Endothelial cell of umbilical vein (primary cell): Measurements from ENCODE around the gene BCCIP. TPM values are rescaled to one million over a fixed set of nuclear protein-coding genes. Genes with fewer than 3 reads are reported as not detected.

ENCODE experiments used
- BruUV-seq: library from RNA; stranded (reverse); fragments of 400-500 nt; replicated peaks from 2 replicates; lab custom pipeline; 2021; lab: Mats Ljungman, UMichigan
- CTCF ChIA-PET: fragments of 300-600, 350-600 bp; sonication (Branson Sonifier 250); formaldehyde crosslinking; loops from one replicate; lab custom pipeline; 2021; ENCODE audit warnings: antibody characterized with exemption, inconsistent platforms; lab: Charles Lee
- POLR2A ChIA-PET: fragments of 300-600, 350-600 bp; sonication (Branson Sonifier 250); formaldehyde crosslinking; loops from one replicate; lab custom pipeline; 2021; ENCODE audit warnings: antibody characterized with exemption, inconsistent platforms; lab: Charles Lee
- DNase-seq: peaks from one replicate; pipeline ENCODE4 v3.0.0-alpha.2; 2011; ENCODE audit warnings: low read depth, low spot score
- FAIRE-seq: peaks from 2 replicates; lab custom pipeline; 2011; peaks lifted over from hg19 to GRCh38; lab: Jason Lieb, UNC
- H2AFZ ChIP-seq: 2 replicates; pipeline ENCODE4 v1.6.0; 2012; ENCODE audit warnings: low read depth, low read length, control low read depth, inconsistent platforms
- H3K27ac ChIP-seq: 2 replicates; pipeline ENCODE4 v1.5.1; 2011; ENCODE audit warnings: low read depth, mild to moderate bottlenecking, control low read depth, low read length, moderate library complexity; ENCODE audit not compliant: insufficient read depth
- H3K27me3 ChIP-seq, 2 experiments: 2 replicates each; pipeline versions ENCODE4 v1.6.0 to v1.6.1; 2011; ENCODE audit warnings: low read length in 2 of 2, mixed read lengths in 1 of 2; ENCODE audit not compliant: control insufficient read depth in 2 of 2, insufficient read depth in 2 of 2
- H3K36me3 ChIP-seq, 2 experiments: 2 replicates in 1 of 2; 3 replicates in 1 of 2; pipeline ENCODE4 v1.5.1; 2011; ENCODE audit warnings: low read length in 2 of 2, mild to moderate bottlenecking in 1 of 2, moderate library complexity in 1 of 2; ENCODE audit not compliant: control insufficient read depth in 2 of 2, insufficient read depth in 2 of 2; ENCODE audit errors: extremely low read depth in 1 of 2
- H3K4me1 ChIP-seq: 3 replicates; pipeline ENCODE4 v1.5.1; 2011; ENCODE audit warnings: mild to moderate bottlenecking, low read length; ENCODE audit not compliant: control insufficient read depth, insufficient read depth; ENCODE audit errors: extremely low read depth
- H3K4me2 ChIP-seq: 2 replicates; pipeline ENCODE4 v1.6.1; 2011; ENCODE audit warnings: low read length, control low read depth, mixed read lengths; ENCODE audit not compliant: insufficient read depth
- H3K4me3 ChIP-seq, 3 experiments: fragments of 200-600 bp in 1 of 3; sonication (generic), shearing (Covaris generic) in 1 of 3; replicated peaks in 1 of 3; 2 replicates each; pipeline ENCODE4 v1.5.1; 2011 to 2016; ENCODE audit warnings: control low read depth in 3 of 3, low read length in 3 of 3, mild to moderate bottlenecking in 2 of 3, inconsistent platforms in 1 of 3, low read depth in 1 of 3, moderate library complexity in 1 of 3; ENCODE audit not compliant: insufficient read depth in 1 of 3
- H3K79me2 ChIP-seq: 2 replicates; pipeline ENCODE4 v1.6.0; 2012; ENCODE audit warnings: low read length, inconsistent platforms; ENCODE audit not compliant: control insufficient read depth, insufficient read depth
- H3K9ac ChIP-seq: replicated peaks from 2 replicates; pipeline ENCODE3; 2011; ENCODE audit warnings: low read length, control low read depth; ENCODE audit not compliant: insufficient read depth; ENCODE audit errors: extremely low read depth
- H3K9me1 ChIP-seq: replicated peaks from 3 replicates; pipeline ENCODE4 v1.6.0; 2011; ENCODE audit warnings: mild to moderate bottlenecking, low read length; ENCODE audit not compliant: control insufficient read depth, insufficient read depth; ENCODE audit errors: extremely low read depth
- H3K9me3 ChIP-seq: replicated peaks from 2 replicates; pipeline ENCODE4 v1.5.1; 2012; ENCODE audit warnings: low read length, inconsistent platforms; ENCODE audit not compliant: control insufficient read depth, insufficient read depth
- H4K20me1 ChIP-seq: replicated peaks from 2 replicates; pipeline ENCODE3; 2011; ENCODE audit warnings: mild to moderate bottlenecking, low read length; ENCODE audit not compliant: control insufficient read depth, insufficient read depth; ENCODE audit errors: extremely low read depth
- EZH2 ChIP-seq: IDR thresholded peaks from 2 replicates; pipeline ENCODE4 v1.6.1; 2012; ENCODE audit warnings: borderline replicate concordance, low read depth, mild to moderate bottlenecking, moderate library complexity, low read length, inconsistent platforms; ENCODE audit not compliant: severe bottlenecking
- JUN ChIP-seq: IDR thresholded peaks from 2 replicates; pipeline ENCODE4 v1.6.1; 2011; ENCODE audit warnings: borderline replicate concordance, low read depth; ENCODE audit not compliant: insufficient read length, insufficient read depth
- POLR2AphosphoS5 ChIP-seq: IDR thresholded peaks from 2 replicates; pipeline ENCODE4 v1.6.1; 2012; ENCODE audit warnings: low read depth, mild to moderate bottlenecking, control low read depth, low read length, moderate library complexity; ENCODE audit not compliant: insufficient read depth
- dilution Hi-C: fragments of 300-500 bp; cut with MboI; formaldehyde crosslinking; loops from one replicate; pipeline ENCODE4 v1.15.0; 2019; ENCODE audit warnings: low sequenced_read_pairs; ENCODE audit not compliant: extremely low pct_ligation_motif_present
- intact Hi-C: fragments of 100-400 bp; cut with micrococcal nuclease; formaldehyde crosslinking; loops from one replicate; pipeline ENCODE4 v1.10.0; 2022
- polyA plus RNA-seq, 4 experiments: library from polyadenylated mRNA; depleted of rRNA in 3 of 4; stranded (reverse) in 3 of 4; unstranded in 1 of 4; fragments of >200 nt; gene quantifications; 2 replicates each; pipeline versions ENCODE4 v1.2.1 to v1.2.3, GENCODE V29; 2011 to 2012; ENCODE audit warnings: missing spikeins in 1 of 4
- total RNA-seq: library from RNA; stranded (reverse); gene quantifications from 2 replicates; pipeline ENCODE4 v1.2.3, GENCODE V29; 2021

The BCCIP gene
- total and polyA plus RNA-seq, 2 donors (not counting 3 experiments of a cell fraction or from before 2014, with no cell fraction given), result 14.5 to 73.5 TPM

GRCh38 chr10:125836746-125837145 lies 13.4 kb downstream of the BCCIP start:
- TF ChIP-seq JUN (no peak), EZH2 (no peak)
- DNase-seq (no peak), FAIRE-seq (no peak)
- H3K4me2 ChIP-seq, result no peak overlapping the region
- BruUV-seq, result no TSS peak
- ChIA-PET POLR2A (no interaction called here), CTCF (no interaction called here)
- no peak overlapping the region for H3K4me3 ChIP-seq
- H3K79me2 ChIP-seq, result no peaks in the 10 kb centered on the region
- H3K9ac ChIP-seq, result no peak overlapping the region
- dilution Hi-C loops, result no loop called here
- H4K20me1 ChIP-seq, result no peaks in the 10 kb centered on the region
- peaks cover 13% of the 10 kb centered on the region for H3K4me1 ChIP-seq
- no peak overlapping the region for H2AFZ ChIP-seq
- no peaks in the 10 kb centered on the region for H3K27me3 ChIP-seq
- no peaks in the 10 kb centered on the region for H3K9me3 ChIP-seq
- intact Hi-C loops, result no loop called here
- no peak overlapping the region for H3K27ac ChIP-seq
- H3K36me3 ChIP-seq, result peaks cover 30 to 31% of the 10 kb centered on the region in 2 experiments
- H3K9me1 ChIP-seq, result no peaks in the 10 kb centered on the region

- no peaks in the 10 kb centered on the region for H3K9me3 ChIP-seq
- H4K20me1 ChIP-seq, result no peaks in the 10 kb centered on the region
- no TSS peak for BruUV-seq
- FAIRE-seq (no peak), DNase-seq (no peak)
- H2AFZ ChIP-seq, result no peak overlapping the region
- H3K9ac ChIP-seq, result no peak overlapping the region
- H3K4me3 ChIP-seq, result no peak overlapping the region
- H3K4me1 ChIP-seq, result peaks cover 14% of the 10 kb centered on the region
- H3K36me3 ChIP-seq, result peaks cover 23 to 24% of the 10 kb centered on the region in 2 experiments
- H3K9me1 ChIP-seq, result no peaks in the 10 kb centered on the region
- ChIA-PET CTCF (no interaction called here), POLR2A (no interaction called here)
- no peak overlapping the region for H3K27ac ChIP-seq
- dilution Hi-C loops (no loop called here), intact Hi-C loops (no loop called here)
- TF ChIP-seq JUN (no peak), POLR2AphosphoS5 (peak; percentile 10)
- H3K79me2 ChIP-seq, result no peaks in the 10 kb centered on the region
- no peaks in the 10 kb centered on the region for H3K27me3 ChIP-seq
- H3K4me2 ChIP-seq, result no peak overlapping the region
These were observed 15.6 kb downstream of the BCCIP start for GRCh38 chr10:125838802-125839575.
